HG03558 (cell line): ENCODE data around the gene NUFIP1.
"Not testable (repeated sequence)": the region's sequence is repeated elsewhere in the genome, so short reads cannot be mapped to it uniquely, and the experiment has no call there.

Experiments
- ATAC-seq: cut with Tn5 transposase; IDR thresholded peaks from one replicate; pipeline ENCODE4 v1.9.1; 2021; ENCODE audit warnings: moderate number of reproducible peaks; ENCODE audit not compliant: unreplicated experiment; ENCODE audit errors: extremely low read depth

NUFIP1 gene

DNA sequence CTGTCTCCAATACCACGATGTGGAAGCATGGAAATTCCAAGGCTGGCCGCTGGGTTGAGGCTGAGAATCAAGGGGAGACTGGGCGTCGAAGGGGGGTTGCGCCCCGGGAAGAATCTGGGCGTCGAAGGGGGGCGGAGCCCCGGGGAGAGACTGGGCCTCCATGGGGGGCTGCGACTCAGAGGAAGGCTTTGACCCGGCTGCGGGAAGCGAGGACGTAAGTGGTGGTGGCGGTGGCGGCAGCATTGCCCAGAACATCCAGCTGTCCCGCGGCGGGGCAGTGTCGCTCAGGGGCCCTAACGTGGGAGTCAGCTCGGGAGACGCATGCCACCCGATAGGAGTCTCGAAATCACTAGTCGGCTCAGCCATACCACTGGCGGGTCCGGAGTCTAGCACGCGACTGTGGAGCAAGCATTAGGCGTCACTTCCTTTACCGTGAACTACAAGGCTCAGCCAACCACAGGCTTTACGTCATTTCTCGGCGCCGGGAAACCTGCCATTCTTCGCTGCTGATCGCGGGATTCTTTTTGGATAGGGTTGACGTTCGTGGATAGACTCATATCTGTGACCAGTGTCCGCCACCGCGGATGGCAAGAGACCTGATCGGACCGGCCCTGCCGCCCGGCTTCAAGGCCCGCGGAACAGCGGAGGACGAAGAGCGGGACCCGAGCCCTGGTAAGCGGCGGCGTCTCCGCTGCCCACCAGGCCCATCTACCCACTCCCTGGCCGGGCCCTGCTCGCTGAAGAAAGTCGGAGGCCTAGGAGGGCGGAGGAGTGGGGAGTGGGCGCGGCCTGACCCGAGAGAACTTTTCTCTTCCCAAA is at the start of gene NUFIP1, which contains the start of gene GPALPP1:
NUFIP1 (minus strand) TSS at position 401 of the 819 bp plus-strand sequence; CDS start at position 366, 35 bp downstream.
GPALPP1 (plus strand) TSS at position 468 of the 819 bp plus-strand sequence; CDS start at position 585, 117 bp downstream.
- peak; percentile 87 for ATAC-seq

DNA sequence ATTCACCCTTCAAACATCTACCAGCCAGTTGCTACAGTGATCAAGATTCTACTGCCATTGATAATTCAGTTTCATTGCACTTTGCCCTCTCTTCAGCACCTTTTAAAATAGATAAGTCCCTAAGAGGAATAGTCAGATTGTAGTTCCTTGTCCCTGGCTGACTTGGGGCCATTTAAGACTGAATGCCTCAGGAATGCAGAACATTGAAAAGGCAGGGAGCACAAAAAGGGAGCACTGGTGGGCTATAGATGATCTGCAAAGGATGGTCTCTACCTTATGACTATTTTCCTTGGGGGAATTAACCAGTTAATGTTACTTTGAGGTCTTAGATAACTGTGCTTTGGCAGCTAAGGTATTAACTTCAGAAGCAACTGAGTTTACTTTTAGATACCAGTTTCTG is 46.9 kb upstream of the NUFIP1 start:
- ATAC-seq, result no peak

DNA sequence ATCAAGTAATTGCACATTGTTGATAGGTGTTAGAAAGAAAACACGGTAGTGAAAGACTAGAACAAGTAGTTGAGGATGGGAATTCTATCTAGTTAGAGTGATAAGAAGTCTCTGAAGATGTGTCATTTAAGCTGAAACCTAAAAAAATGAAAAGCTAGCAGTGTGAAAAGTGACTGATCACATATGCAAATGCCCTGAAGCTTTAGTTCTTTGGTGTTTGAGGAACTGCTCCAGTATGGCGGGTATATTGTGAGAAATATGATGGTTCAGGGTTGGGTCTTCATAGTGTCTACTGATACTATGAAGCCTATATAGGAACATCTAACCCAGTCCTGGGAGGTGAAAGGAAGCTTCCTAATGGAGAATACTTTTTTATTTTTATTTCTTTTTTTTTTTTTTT is 45.1 kb upstream of the NUFIP1 start:
- no peak for ATAC-seq

DNA sequence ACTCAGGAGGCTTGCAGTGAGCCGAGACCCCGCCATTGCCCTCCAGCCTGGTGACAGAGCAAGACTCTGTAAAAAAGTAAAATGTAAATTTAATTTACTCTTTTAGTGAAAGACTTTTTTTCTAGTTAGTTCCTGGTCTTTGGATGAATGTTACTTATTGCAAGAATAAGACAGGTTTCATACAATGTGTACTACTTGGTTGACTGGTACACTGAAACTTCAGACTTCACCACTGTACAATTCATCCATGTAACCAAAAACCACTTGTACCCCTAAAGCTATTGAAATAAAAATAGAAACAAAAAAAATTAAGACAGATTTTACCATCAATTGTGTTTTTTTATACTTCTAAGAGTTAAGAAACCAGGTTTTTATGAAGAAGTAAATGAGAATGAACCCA is 35.6 kb upstream of the NUFIP1 start:
- ATAC-seq, result no peak

DNA sequence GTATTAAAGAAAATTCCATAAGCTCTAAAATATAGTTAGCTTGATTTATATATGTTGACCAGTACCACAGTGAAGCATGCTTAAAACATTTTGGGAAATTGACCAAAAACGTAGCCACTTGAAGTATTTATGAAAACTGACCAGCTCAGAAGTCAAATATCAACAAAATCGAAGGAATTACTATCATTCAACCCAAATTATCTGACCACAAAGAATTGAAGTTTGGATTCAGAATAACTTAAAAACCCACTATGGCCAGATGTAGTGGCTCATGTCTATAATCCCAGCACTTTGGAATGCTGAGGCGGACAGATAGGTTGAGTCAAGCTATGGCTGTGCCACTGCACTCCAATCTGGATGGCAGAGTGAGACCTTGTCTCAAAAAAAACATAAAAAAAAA is 32.0 kb upstream of the NUFIP1 start:
- ATAC-seq, result no peak

DNA sequence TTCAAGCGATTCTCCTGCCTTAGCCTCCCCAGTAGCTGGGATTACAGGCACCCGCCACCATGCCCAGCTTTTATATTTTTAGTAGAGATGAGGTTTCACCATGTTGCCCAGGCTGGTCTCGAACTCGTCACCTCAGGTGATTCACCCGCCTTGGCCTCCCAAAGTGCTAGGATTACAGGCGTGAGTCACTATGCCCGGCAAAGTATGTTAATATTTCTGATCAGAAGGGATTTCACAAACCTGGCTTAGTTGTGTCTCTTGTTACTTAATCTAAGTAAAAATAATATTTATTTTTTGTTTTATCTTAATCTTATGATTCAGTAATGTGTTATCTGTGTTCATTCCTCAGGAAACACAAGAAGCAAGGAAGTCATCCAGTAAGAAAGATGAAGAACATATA is 30.7 kb upstream of the NUFIP1 start:
- not testable (repeated sequence) for ATAC-seq

DNA sequence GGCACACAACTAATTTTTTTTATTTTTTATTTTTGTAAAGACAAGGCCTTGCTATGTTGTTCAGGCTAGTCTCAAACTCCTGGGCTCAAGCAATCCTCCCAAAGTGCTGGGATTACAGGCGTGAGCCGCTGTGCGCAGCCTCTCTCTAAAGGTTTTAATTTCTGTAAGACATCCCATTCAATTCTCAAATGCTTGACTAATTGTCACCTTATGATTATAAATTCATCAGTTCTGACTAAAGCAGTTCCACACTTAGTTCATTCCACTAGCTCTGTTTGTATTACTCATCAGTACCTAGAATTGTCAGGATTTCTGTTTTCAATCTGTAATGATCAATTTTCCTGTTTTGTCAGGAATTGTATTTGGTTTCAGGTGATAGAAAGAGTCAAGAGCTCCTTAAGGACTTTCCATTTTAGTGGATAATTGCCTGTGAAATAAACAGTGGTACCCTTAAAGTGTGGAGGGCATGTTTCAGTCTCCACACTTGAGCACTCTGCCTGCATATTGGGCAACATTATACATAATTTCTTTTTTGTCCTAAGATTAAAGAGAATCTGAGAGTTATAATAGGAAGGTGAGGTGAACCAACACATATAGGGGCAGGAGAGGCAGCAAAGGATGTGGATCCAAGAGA is 27.6 kb upstream of the NUFIP1 start:
- no peak for ATAC-seq

DNA sequence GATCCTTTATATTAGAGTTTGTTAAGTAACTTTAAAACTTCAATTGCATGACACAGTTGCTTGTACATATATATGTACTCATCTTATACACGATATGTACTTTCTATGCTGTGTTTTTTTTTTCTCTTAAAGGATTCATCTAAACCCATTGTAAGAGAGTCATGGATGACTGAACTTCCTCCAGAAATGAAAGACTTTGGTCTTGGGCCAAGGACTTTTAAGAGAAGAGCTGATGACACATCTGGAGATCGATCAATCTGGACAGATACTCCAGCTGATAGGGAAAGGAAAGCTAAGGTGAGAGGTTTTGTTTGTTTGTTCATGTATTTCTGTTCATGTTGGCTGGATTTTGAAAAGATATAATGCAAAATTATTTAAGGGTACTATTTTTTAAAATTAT is 26.0 kb upstream of the NUFIP1 start:
- no peak for ATAC-seq

DNA sequence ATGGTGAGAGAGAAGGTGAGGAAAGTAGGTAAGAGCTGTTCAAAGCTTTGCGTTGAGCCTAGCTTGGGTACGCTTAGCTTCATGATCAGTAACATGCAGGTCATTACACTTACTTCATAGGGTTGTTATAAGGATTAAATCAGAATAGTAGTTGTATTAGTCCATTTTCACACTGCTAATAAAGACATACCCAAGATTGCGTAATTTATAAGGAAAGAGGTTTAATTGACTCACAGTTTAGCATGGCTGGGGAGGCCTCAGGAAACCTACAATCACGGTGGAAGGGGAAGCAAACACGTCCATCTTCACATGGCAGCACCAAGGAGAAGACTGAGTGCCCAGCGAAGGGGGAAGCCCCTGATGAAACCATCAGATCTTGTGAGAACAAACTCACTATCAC is 21.9 kb upstream of the NUFIP1 start:
- ATAC-seq, result no peak

DNA sequence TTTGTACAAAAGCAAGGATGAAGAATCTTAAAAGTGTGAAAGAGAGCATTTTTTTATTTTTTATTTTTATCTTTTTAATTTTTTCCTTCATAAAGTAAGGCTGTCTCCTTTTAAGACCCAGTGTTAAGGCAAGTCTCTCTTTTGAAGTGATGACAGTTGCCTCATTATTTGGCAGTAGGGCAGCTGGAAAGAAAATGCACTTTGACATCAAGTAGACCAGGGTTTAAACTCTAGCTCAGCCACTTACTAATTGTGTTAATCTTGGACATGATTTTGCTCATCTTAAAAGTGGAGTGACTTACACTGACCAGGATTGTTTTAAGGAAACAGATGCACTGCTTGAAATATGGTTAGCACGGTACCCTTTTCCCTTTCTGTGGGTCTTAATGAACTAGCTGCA is 18.6 kb upstream of the NUFIP1 start:
- no peak for ATAC-seq

DNA sequence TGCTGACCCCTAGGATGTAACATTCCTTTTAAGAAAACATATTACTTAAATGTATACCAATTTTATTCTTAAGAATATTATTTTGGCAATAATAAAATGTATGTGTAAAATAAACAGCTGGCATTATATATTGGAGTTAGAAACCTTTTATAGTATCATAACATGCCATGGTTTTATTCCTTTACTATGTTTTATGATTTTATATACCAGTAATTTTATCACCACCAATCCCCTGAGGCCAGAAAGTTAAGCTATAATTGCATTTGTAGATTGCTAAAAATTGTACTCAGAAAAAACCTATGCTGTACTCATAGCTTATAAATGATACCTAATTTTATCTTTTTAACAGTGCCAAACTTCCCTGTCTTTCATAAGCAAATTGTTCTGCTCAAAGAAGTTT is 18.0 kb upstream of the NUFIP1 start:
- ATAC-seq, result no peak

DNA sequence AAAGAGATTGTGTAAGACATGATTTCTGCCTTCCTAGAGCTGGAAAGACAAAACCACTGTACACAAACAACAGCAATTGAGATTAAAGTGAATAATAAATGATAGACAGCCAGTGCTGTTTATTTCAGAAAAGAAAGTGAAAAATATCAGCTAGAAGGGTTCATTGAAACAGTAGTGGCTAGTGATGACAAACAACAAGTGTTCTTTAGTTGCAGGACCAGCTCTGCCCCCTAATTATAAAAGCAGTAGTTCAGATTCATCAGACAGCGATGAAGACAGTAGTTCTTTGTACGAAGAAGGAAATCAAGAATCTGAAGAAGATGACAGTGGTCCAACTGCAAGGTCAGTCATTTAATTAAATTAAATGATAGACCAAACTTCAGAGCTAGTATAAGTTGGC is 14.8 kb upstream of the NUFIP1 start:
- no peak for ATAC-seq

DNA sequence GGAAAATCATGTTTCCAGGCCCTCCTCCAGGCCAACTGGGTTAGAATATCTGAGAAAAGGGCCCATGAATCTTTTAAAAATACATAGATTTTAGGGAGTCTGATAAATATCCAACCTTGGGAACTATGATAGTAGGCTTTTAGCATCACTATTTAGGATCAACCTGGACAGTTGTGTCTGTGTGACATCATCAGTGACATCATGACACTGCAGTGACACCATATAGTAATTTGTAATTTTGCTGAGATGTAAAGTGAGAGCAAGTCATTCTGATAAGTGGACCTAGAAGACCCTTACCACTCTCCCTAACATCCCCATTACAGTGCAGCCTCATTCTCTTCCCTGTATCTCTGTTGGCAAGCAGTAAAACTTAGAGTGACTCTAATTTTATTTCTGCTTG is 14.1 kb upstream of the NUFIP1 start:
- no peak for ATAC-seq

DNA sequence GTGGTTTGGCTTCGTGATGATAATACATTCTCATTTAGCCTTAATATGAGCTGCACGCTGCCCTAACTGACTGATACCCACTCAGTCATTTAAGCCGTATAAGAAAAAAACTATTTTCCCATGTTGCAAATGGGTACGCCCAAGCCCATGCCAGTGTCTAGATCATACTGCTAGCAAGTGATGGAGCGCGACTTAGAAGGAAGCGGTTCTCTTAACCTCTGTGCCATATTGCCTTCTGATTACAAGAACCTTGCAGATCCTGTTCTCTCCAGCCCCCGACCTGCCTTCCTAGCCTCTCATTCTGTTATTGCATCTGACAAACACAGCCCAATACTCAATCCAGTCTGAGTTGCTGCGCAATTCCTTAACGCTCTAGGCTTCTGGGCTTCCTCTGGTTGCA is 670 bp upstream of the NUFIP1 start:
- ATAC-seq, result no peak

DNA sequence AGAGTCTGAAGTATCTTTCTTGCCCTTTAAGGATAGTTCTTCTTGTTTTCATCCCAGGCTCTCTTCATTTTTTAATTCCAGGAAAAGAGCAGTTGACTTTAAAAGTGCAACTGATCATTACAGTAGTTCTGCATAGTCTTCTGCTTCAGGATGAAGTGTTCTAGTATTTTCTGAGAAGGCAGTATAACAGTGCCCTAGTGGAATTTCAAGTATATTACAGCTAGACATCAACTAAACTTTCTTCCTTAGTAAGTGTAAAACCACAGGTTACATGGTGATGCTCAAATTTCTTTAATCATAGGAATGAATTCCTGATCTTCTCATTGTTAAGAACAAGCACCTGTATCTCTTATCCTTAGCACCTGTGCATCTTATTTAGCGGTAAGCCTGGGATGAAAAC is 10.9 kb downstream of the NUFIP1 start:
- ATAC-seq, result no peak

DNA sequence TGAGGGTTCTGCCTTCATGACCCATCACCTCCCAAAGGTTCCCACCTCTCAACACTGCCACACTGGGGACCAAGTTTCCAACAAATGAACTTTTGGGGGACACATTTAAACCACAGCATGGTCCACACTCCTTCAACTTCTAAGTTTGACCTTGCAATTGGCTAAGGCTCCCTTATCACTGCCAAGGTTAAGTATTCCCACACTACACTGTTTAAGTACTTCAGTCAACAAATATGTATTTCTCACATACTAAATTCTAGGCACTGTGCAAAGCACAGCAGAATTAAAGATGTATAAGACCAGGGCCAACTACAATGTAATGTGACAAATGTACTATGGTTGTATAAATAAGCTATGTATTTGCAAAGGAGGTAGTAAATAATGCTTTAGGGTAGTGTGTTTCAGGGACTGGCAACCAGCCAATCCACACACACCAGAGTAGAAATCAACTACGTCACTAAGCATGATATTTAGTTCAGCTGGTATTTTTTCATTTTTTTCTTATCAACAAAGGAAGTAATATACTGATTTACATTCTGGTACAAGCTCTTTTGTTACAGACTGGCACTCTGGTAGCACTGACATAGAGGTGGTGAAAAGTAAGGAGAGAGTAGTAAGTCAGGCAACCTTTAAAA is 12.2 kb downstream of the NUFIP1 start:
- no peak for ATAC-seq

DNA sequence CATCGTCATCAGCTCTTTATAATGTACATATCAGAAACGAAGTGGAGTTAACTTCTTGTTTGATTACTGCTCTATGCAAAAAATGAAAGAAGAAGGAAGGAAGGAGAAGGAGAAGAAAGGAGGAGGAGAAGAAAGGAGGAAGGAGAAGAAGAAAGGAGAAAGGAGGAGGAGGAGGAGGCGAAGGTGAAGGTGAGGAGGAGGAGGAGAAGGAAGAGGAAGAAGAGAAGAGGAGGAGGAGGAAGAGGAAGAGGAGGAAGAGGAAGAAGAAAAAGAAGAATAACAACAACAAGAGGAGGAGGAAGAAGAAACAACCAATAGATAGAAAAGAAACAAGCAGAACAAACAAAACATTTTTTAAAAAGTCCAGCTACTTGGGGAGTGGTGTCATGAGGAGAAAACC is 13.1 kb downstream of the NUFIP1 start:
- ATAC-seq, result no peak

DNA sequence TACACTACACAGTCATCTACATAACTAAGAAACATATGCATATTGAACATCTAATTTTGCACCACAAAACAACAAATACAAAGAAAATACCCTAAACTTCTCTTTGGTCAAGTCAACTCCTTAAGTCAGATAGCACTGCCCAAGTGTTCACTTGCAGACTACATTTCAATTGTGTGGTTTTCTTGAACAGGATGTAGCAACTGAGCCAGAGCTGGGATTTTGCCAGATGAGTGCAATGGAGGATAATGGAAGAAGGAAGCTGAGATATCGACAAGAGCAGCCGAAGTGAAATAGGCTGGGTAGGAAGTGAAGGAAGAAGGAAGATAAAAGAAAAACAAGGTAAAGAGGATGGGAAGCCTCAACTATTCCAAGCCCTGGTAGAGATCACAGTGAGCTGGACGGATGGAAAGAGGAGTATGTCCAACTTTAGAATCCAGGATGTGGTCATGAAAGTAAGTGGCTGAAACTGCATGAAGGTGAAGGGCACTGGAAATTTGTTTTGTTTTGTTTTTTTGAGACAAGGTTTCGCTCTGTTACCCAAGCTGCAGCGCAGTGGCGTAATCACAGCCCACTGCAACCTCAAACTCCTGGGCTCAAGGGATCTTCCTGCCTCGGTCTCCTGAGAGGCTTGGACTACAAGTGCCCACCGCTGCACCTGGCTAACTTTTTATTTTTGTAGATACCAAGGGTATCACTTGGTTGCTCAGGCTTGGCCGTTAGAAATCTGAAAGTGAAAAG is 15.0 kb downstream of the NUFIP1 start:
- no peak for ATAC-seq

DNA sequence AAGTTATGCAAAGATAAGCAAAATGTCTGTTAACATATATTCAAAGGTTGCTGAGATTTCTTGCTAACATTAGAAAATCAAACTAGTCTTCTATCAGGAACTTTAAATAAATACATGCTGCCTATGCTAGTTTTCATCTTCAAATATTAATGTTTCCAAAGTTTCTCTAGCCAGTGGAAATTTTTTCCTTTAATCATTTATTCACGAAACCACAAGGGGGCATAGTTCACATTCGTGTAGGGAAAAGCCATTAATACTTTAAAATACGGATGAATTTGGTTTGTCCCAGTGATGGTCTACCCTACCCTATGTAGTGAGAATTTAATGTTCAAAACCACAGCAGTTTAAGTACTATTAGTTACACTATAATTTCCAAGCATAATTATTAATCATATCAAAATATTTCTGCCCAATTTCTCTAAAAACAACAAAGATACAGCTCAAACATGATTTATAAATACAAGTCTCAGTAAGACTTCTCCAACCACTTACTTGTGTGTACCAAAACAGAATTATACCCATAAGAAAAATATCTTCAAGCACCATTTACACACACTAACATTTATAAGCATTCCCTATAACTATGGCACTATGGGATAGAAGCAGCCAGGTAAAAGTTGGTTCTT is 16.2 kb downstream of the NUFIP1 start:
- ATAC-seq, result no peak
